Measurements from ENCODE around the gene SIGLEC10.
A peak's percentile ranks its signal among the peaks of the same experiment; 100 is the strongest.

Gene SIGLEC10

DNA sequence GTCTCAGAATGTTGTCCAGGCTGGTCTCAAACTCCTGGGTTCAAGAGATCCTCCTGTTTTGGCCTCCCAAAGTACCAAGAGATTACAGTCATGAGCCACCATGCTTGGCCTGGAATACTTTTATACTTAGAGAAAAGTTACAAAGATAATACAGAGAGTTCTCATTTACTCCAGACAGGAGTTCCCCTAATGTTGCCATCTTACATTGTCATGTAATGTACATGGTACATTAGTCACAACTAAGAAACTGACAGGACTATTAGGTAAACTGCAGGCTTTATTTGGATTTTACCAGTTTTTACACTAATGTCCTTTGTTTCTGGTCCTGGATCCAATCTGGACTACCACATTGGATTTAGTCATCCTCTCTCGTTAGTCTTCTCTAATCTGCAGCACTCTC, 24.7 kb downstream of the SIGLEC10 start:
- Histone ChIP-seq H4K20me1 (ENCODE audit: control insufficient read depth, insufficient read depth, low read depth, low read length) (no peaks in the 10 kb centered on the region), H3K79me2 (ENCODE audit: control insufficient read depth, low read length) (peaks cover 6% of the 10 kb centered on the region), H3K27me3 (ENCODE audit: control insufficient read depth, low read length) (no peaks in the 10 kb centered on the region), H3K4me2 (ENCODE audit: low read length) (no peak overlapping the region), H3K9me3 (ENCODE audit: control insufficient read depth, insufficient read depth, low read length) (no peaks in the 10 kb centered on the region), H3K4me1 (ENCODE audit: control insufficient read depth, low read length) (peaks cover 41% of the 10 kb centered on the region), H3K4me3 (ENCODE audit: low read length) (no peak overlapping the region), H3F3A (ENCODE audit: control insufficient read depth, insufficient read depth) (peaks cover 10% of the 10 kb centered on the region), H3K27ac (ENCODE audit: low read depth, low read length) (no peak overlapping the region), H3K9me2 (replicated peaks; ENCODE audit: control insufficient read depth, low read length) (no peaks in the 10 kb centered on the region), H3K36me3 (ENCODE audit: control insufficient read depth, low read length) (no peaks in the 10 kb centered on the region; the same call in 1 of the 2 replicates)
- TF ChIP-seq, protein P1, sequence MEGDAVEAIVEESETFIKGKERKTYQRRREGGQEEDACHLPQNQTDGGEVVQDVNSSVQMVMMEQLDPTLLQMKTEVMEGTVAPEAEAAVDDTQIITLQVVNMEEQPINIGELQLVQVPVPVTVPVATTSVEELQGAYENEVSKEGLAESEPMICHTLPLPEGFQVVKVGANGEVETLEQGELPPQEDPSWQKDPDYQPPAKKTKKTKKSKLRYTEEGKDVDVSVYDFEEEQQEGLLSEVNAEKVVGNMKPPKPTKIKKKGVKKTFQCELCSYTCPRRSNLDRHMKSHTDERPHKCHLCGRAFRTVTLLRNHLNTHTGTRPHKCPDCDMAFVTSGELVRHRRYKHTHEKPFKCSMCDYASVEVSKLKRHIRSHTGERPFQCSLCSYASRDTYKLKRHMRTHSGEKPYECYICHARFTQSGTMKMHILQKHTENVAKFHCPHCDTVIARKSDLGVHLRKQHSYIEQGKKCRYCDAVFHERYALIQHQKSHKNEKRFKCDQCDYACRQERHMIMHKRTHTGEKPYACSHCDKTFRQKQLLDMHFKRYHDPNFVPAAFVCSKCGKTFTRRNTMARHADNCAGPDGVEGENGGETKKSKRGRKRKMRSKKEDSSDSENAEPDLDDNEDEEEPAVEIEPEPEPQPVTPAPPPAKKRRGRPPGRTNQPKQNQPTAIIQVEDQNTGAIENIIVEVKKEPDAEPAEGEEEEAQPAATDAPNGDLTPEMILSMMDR (IDR thresholded peaks at IDR 0.05; ENCODE audit: low read depth, low read length, poor library complexity, severe bottlenecking): no peak
- TF ChIP-seq EZH2phosphoT487 (IDR thresholded peaks at IDR 0.05; ENCODE audit: borderline replicate concordance, low read length): no peak

DNA sequence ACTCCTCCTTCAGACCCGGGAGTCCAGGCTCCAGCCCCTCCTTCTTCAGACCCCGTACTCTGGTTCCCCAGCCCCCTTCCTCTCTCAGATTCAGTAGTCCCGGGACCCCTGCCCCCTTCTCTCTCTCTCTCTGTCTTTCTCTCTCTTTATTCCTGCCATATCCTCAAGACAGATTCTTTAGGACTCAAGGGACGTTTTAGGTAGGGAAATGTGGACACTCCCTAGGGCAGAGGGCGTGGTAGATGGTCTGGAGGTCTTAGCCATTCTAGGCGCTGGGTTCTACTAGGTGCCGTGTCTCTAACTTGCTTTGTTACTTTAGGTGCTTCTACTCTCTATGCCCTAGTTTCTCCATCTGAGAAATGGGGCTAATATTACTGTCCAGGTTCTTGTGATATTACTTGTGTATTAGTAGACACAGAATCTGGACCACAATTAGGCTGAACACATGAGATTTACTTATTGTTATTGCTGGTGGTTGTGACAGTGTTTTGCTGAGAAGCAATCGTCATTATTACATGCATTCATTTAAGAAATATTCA, 26.3 kb downstream of the SIGLEC10 start:
- Histone ChIP-seq H4K20me1 (ENCODE audit: control insufficient read depth, insufficient read depth, low read depth, low read length) (no peaks in the 10 kb centered on the region), H3K4me2 (ENCODE audit: low read length) (peak overlapping the region; percentile 65), H3K79me2 (ENCODE audit: control insufficient read depth, low read length) (peaks cover 6% of the 10 kb centered on the region), H3K9me3 (ENCODE audit: control insufficient read depth, insufficient read depth, low read length) (no peaks in the 10 kb centered on the region), H3K4me1 (ENCODE audit: control insufficient read depth, low read length) (peaks cover 39% of the 10 kb centered on the region), H3K27ac (ENCODE audit: low read depth, low read length) (no peak overlapping the region), H3K4me3 (ENCODE audit: low read length) (peak overlapping the region; percentile 62), H3F3A (ENCODE audit: control insufficient read depth, insufficient read depth) (peaks cover 4% of the 10 kb centered on the region), H3K9me2 (replicated peaks; ENCODE audit: control insufficient read depth, low read length) (no peaks in the 10 kb centered on the region), H3K36me3 (ENCODE audit: control insufficient read depth, low read length) (no peaks in the 10 kb centered on the region; the same call in 1 of the 2 replicates), H3K27me3 (ENCODE audit: control insufficient read depth, low read length) (no peaks in the 10 kb centered on the region)
- TF ChIP-seq EZH2phosphoT487 (IDR thresholded peaks at IDR 0.05; ENCODE audit: borderline replicate concordance, low read length): no peak
- TF ChIP-seq, protein P1 (IDR thresholded peaks at IDR 0.05; ENCODE audit: low read depth, low read length, poor library complexity, severe bottlenecking): no peak

DNA sequence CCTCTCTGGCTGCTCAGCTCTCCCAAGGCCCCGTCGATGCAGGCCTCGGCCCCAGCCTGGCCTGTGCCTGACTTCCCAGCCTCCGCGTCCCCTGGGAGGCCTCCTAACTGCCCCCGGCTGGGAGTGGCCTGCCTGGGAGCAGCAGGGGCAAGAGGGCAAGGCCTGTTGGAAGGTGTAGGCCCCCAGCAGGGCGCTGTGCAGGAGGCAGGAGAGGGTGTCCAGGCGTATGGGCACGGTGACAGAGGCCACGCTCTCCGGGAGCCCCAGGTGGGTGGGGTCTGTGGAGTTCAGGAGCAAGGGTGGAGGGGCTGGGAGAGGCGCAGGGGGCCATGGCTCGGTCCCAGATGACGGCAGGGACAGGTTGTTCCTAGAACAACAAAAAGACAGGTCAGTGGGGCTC, 28.3 kb downstream of the SIGLEC10 start:
- no peaks in the 10 kb centered on the region for H4K20me1 ChIP-seq (ENCODE audit: control insufficient read depth, insufficient read depth, low read depth, low read length)
- no peak overlapping the region for H3K4me2 ChIP-seq (ENCODE audit: low read length)
- H3K79me2 ChIP-seq (ENCODE audit: control insufficient read depth, low read length): no peaks in the 10 kb centered on the region
- no peaks in the 10 kb centered on the region for H3K9me2 ChIP-seq (replicated peaks; ENCODE audit: control insufficient read depth, low read length)
- H3K9me3 ChIP-seq (ENCODE audit: control insufficient read depth, insufficient read depth, low read length): no peaks in the 10 kb centered on the region
- no peak overlapping the region for H3K27ac ChIP-seq (ENCODE audit: low read depth, low read length)
- peaks cover 4% of the 10 kb centered on the region for H3F3A ChIP-seq (ENCODE audit: control insufficient read depth, insufficient read depth)
- peaks cover 24% of the 10 kb centered on the region for H3K4me1 ChIP-seq (ENCODE audit: control insufficient read depth, low read length)
- H3K27me3 ChIP-seq (ENCODE audit: control insufficient read depth, low read length): no peaks in the 10 kb centered on the region
- no peak overlapping the region for H3K4me3 ChIP-seq (ENCODE audit: low read length)
- no peaks in the 10 kb centered on the region for H3K36me3 ChIP-seq (ENCODE audit: control insufficient read depth, low read length)
- TF ChIP-seq EZH2phosphoT487 (IDR thresholded peaks at IDR 0.05; ENCODE audit: borderline replicate concordance, low read length): no peak
- TF ChIP-seq, protein P1 (IDR thresholded peaks at IDR 0.05; ENCODE audit: low read depth, low read length, poor library complexity, severe bottlenecking): no peak
